GM23338 (cell line): ENCODE measurements around the gene ADAMTS8. TPM values are rescaled to one million over a fixed set of nuclear protein-coding genes. Genes with fewer than 3 reads are reported as not detected.

Experiments
- ATAC-seq: fragments of 200-7000 bp; cut with Tn5 transposase; 3 replicates; pipeline ENCODE4 v1.9.1; 2020
- DNase-seq: peaks from one replicate; pipeline ENCODE4 v3.0.0-alpha.2; 2015; ENCODE audit warnings: low spot score
- H2AFZ ChIP-seq: fragments of 200-600 bp; sonication (generic); 2 replicates; pipeline ENCODE4 v1.8.0; 2016; ENCODE audit warnings: antibody characterized with exemption, mild to moderate bottlenecking, moderate library complexity
- H3F3A ChIP-seq: fragments of 200-600 bp; sonication (generic); replicated peaks from 2 replicates; pipeline ENCODE4 v1.8.0; 2017; ENCODE audit warnings: antibody characterized with exemption, mixed run types, low read depth
- H3K27ac ChIP-seq: fragments of 200-600 bp; sonication (generic); 2 replicates; pipeline ENCODE4 v1.6.1; 2016; ENCODE audit warnings: low read depth
- H3K27me3 ChIP-seq: fragments of 200-600 bp; sonication (generic); 2 replicates; pipeline ENCODE4 v1.8.0; 2016; ENCODE audit warnings: mild to moderate bottlenecking, mixed run types, moderate library complexity; ENCODE audit not compliant: insufficient read depth
- H3K36me3 ChIP-seq: fragments of 200-600 bp; sonication (generic); 2 replicates; pipeline ENCODE4 v1.8.0; 2016; ENCODE audit warnings: mild to moderate bottlenecking; ENCODE audit not compliant: insufficient read depth
- H3K4me1 ChIP-seq: fragments of 200-600 bp; sonication (generic); 2 replicates; pipeline ENCODE4 v1.8.0; 2016; ENCODE audit warnings: mild to moderate bottlenecking, moderate library complexity; ENCODE audit not compliant: insufficient read depth
- H3K4me2 ChIP-seq: fragments of 200-600 bp; sonication (generic); 2 replicates; pipeline ENCODE4 v1.7.1; 2017; ENCODE audit warnings: mixed run types
- H3K4me3 ChIP-seq: fragments of 200-600 bp; sonication (generic); 2 replicates; pipeline ENCODE4 v1.6.1; 2016; ENCODE audit warnings: mixed run types
- H3K79me2 ChIP-seq: fragments of 200-600 bp; sonication (generic); replicated peaks from 2 replicates; pipeline ENCODE4 v1.8.0; 2017; ENCODE audit warnings: mild to moderate bottlenecking; ENCODE audit not compliant: insufficient read depth
- H3K9me2 ChIP-seq: fragments of 200-600 bp; sonication (generic); 2 replicates; pipeline ENCODE4 v1.8.0; 2017; ENCODE audit not compliant: insufficient read depth
- H4K20me1 ChIP-seq: fragments of 200-600 bp; sonication (generic); replicated peaks from 2 replicates; pipeline ENCODE4 v1.8.0; 2017; ENCODE audit warnings: mild to moderate bottlenecking; ENCODE audit not compliant: insufficient read depth
- H3K27ac Mint-ChIP-seq: 2 replicates; pipeline ENCODE4 v1.8.0; 2020; ENCODE audit warnings: inconsistent platforms, mild to moderate bottlenecking, moderate library complexity, mixed read lengths
- H3K27me3 Mint-ChIP-seq: 3 replicates; pipeline ENCODE4 v1.8.0; 2022; ENCODE audit warnings: low read depth, mild to moderate bottlenecking, moderate library complexity, mixed read lengths, inconsistent platforms; ENCODE audit not compliant: insufficient read depth, poor library complexity
- H3K36me3 Mint-ChIP-seq: 3 replicates; pipeline ENCODE4 v1.8.0; 2021; ENCODE audit warnings: low read depth, mild to moderate bottlenecking, inconsistent platforms, moderate library complexity, mixed read lengths
- H3K4me1 Mint-ChIP-seq: 3 replicates; pipeline ENCODE4 v1.8.0; 2020; ENCODE audit warnings: mild to moderate bottlenecking, inconsistent platforms, mixed read lengths
- H3K4me3 Mint-ChIP-seq: 3 replicates; pipeline ENCODE4 v1.8.0; 2021; ENCODE audit warnings: moderate library complexity, mild to moderate bottlenecking, inconsistent platforms, mixed read lengths
- H3K9me3 Mint-ChIP-seq: 3 replicates; pipeline ENCODE4 v1.8.0; 2020; ENCODE audit warnings: moderate library complexity, mild to moderate bottlenecking, inconsistent platforms, mixed read lengths
- CREB1 ChIP-seq: fragments of 250-450 bp; sonication (Bioruptor Pico); IDR thresholded peaks from 2 replicates; pipeline ENCODE4 v1.5.0; 2020; ENCODE audit warnings: low read depth, mild to moderate bottlenecking, moderate library complexity
- CTCF ChIP-seq, 2 experiments: fragments of 200-600 bp in 1 of 2; sonication (generic) in 1 of 2; conservative IDR thresholded peaks; 2 replicates each; pipeline versions ENCODE4 v1.5.1 to v1.6.1; 2016 to 2017; ENCODE audit warnings: antibody characterized with exemption in 2 of 2, low read depth in 2 of 2, mild to moderate bottlenecking in 2 of 2, moderate library complexity in 1 of 2
- EZH2 ChIP-seq: fragments of 200-600 bp; sonication (generic); IDR thresholded peaks from one replicate; pipeline ENCODE4 v1.8.0; 2017; ENCODE audit warnings: antibody characterized with exemption, mild to moderate bottlenecking, low read depth; ENCODE audit not compliant: unreplicated experiment
- EZH2phosphoT487 ChIP-seq: fragments of 200-600 bp; sonication (generic); IDR thresholded peaks from one replicate; pipeline ENCODE4 v1.8.1; 2018; ENCODE audit warnings: antibody characterized with exemption; ENCODE audit not compliant: unreplicated experiment
- JUNB ChIP-seq: IDR thresholded peaks from one replicate; pipeline ENCODE4 v1.6.1; 2016; ENCODE audit warnings: antibody characterized with exemption; ENCODE audit not compliant: unreplicated experiment
- NANOG ChIP-seq: IDR thresholded peaks from 2 replicates; pipeline ENCODE4 v1.6.1; 2016; ENCODE audit warnings: antibody characterized with exemption, borderline replicate concordance
- POLR2AphosphoS5 ChIP-seq: IDR thresholded peaks from 2 replicates; pipeline ENCODE4 v1.6.1; 2016; ENCODE audit warnings: antibody characterized with exemption, low read depth
- REST ChIP-seq: IDR thresholded peaks from one replicate; pipeline ENCODE4 v1.6.1; 2018; ENCODE audit warnings: antibody characterized with exemption; ENCODE audit not compliant: unreplicated experiment
- ZNF114 ChIP-seq: fragments of 250-450 bp; sonication (Bioruptor Pico); IDR thresholded peaks from 2 replicates; pipeline ENCODE4 v1.5.0; 2020; ENCODE audit warnings: mild to moderate bottlenecking, moderate library complexity
- ZNF331 ChIP-seq: fragments of 250-450 bp; sonication (Bioruptor Pico); IDR thresholded peaks from 2 replicates; pipeline ENCODE4 v1.5.0; 2020; ENCODE audit warnings: low read depth, mild to moderate bottlenecking, moderate library complexity
- polyA plus RNA-seq: library from polyadenylated mRNA; unstranded; fragments of >200 nt; fragmentation: Nextera tagmentation; extraction: Ambion mirVana; gene quantifications from 2 replicates; pipeline ENCODE4 v1.2.1, GENCODE V29; 2016
- total RNA-seq: library from RNA; depleted of rRNA; stranded (reverse); fragments of >200 nt; shearing (Covaris generic); gene quantifications from 2 replicates; pipeline ENCODE4 v1.2.3, GENCODE V29; 2014
- TF ChIP-seq, protein P1 (sequence below): IDR thresholded peaks from 2 replicates; pipeline ENCODE4 v1.6.1; 2016; ENCODE audit warnings: antibody characterized with exemption

ADAMTS8 gene
- total and polyA plus RNA-seq, 2 experiments from 2014 or later: 7.5 to 16.2 TPM

DNA sequence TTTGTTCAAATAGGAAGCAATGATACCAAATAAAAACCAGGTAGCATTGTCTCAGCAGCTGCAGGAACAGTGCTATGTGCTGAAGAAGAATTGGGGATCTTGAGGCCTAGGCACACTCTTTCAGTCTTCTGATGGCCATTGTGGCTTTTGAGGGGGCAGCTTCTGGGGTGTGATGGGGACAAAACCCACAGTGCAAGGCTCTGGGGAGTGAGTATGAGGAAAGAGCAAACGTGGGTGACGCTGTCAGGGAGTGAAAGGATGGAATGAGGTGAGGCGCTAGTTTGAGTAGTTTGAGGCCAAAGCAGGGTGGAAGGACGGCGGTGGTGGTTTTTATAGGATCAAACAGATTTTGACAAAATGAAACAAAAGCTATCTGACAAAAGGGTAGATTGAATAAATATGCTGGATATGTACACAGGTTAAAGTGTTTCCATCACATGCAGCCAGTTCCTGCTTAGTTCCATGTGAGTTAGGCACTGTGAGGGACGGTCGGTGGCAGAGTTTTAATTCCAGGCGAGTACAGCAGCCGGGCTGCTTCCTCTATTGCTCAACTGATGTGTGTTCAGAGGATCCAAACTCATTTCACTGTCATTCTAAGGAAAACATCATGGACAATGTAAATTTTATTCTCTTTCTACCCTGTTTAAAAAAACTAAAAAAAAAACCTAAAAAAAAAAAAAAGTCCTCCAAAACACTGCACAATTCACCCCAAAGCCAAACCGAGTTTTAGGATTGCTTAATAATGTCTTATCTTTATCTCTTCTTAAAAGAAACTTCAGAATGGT is 38.9 kb upstream of the ADAMTS8 start:
- no peak for ATAC-seq
- Mint-ChIP-seq H3K27me3 (peaks cover 4% of the 10 kb centered on the region), H3K36me3 (no peaks in the 10 kb centered on the region), H3K27ac (no peak overlapping the region), H3K4me1 (no peaks in the 10 kb centered on the region), H3K9me3 (no peaks in the 10 kb centered on the region), H3K4me3 (no peak overlapping the region)
- H3K4me3 ChIP-seq: no peak overlapping the region
- no peaks in the 10 kb centered on the region for H4K20me1 ChIP-seq
- TF ChIP-seq ZNF114 (CRISPR knock-in tag): no peak
- no peak for TF ChIP-seq CTCF (conservative IDR thresholded peaks at IDR 0.05; ENCODE audit: low read depth in 2 of 2)
- no peak for TF ChIP-seq JUNB
- no peak for TF ChIP-seq EZH2
- TF ChIP-seq REST: no peak
- no peak for TF ChIP-seq NANOG
- H3K27me3 ChIP-seq: no peaks in the 10 kb centered on the region
- no peak overlapping the region for H3K4me2 ChIP-seq
- H3K27ac ChIP-seq: no peak overlapping the region
- DNase-seq: no peak
- H2AFZ ChIP-seq: no peak overlapping the region
- H3K79me2 ChIP-seq: no peaks in the 10 kb centered on the region
- H3K9me2 ChIP-seq: no peaks in the 10 kb centered on the region
- H3F3A ChIP-seq: 0 out of 2 replicates have a peak, but pooled peaks cover 3% of the 10 kb centered on the region
- no peaks in the 10 kb centered on the region for H3K4me1 ChIP-seq
- no peaks in the 10 kb centered on the region; the same call in 1 of the 2 replicates for H3K36me3 ChIP-seq

DNA sequence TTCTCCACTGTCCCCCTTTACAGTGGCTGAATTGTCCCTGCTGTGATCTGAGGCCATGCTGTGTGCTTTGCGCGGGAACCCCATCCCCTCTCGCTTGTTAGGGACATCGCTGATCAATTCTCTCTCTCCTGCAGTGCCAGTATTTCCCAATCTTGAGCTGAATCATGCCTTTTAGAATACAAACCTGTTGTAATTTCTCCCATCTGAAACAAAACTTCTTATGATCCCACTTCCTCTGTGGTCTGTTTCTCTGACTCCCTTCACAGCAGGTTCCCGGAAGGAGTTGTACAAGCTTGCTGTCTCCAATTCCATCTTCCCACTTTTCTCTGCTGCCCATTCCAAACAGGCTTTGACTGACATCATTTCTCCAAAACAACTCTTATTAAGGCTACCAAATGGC is 36.9 kb upstream of the ADAMTS8 start:
- Histone ChIP-seq H3K9me2 (no peaks in the 10 kb centered on the region), H3K4me3 (no peak overlapping the region), H3K4me2 (no peak overlapping the region), H3F3A (0 out of 2 replicates have a peak, but pooled peaks cover 3% of the 10 kb centered on the region), H3K79me2 (no peaks in the 10 kb centered on the region), H2AFZ (no peak overlapping the region), H3K27ac (no peak overlapping the region), H3K27me3 (no peaks in the 10 kb centered on the region), H4K20me1 (no peaks in the 10 kb centered on the region), H3K36me3 (no peaks in the 10 kb centered on the region), H3K4me1 (no peaks in the 10 kb centered on the region)
- Mint-ChIP-seq H3K4me1 (no peaks in the 10 kb centered on the region), H3K27me3 (peaks cover 4% of the 10 kb centered on the region), H3K36me3 (no peaks in the 10 kb centered on the region), H3K9me3 (no peaks in the 10 kb centered on the region), H3K27ac (no peak overlapping the region), H3K4me3 (no peak overlapping the region)
- no peak for DNase-seq
- ATAC-seq: no peak
- TF ChIP-seq, protein P1, sequence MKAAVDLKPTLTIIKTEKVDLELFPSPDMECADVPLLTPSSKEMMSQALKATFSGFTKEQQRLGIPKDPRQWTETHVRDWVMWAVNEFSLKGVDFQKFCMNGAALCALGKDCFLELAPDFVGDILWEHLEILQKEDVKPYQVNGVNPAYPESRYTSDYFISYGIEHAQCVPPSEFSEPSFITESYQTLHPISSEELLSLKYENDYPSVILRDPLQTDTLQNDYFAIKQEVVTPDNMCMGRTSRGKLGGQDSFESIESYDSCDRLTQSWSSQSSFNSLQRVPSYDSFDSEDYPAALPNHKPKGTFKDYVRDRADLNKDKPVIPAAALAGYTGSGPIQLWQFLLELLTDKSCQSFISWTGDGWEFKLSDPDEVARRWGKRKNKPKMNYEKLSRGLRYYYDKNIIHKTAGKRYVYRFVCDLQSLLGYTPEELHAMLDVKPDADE: no peak
- TF ChIP-seq NANOG (no peak), CTCF (conservative IDR thresholded peaks at IDR 0.05; ENCODE audit: low read depth in 2 of 2) (no peak), EZH2phosphoT487 (no peak), EZH2 (no peak), POLR2AphosphoS5 (no peak), CREB1 (CRISPR knock-in tag) (no peak), JUNB (no peak), ZNF331 (no peak)
